Inflammatory macrophage (primary cell): ENCODE data around the gene ARHGAP32.
A peak's percentile ranks its signal among the peaks of the same experiment; 100 is the strongest.

ENCODE experiments used
- DNase-seq, 2 donors: peaks; one replicate each; pipeline ENCODE4 v3.0.0-alpha.2; 2020 to 2022
- total RNA-seq, 18 experiments: gene quantifications; one replicate each; lab custom pipeline; 2026; ENCODE audit warnings: mixed read lengths in 6 of 18, inconsistent platforms in 2 of 18; lab: John Stamatoyannopoulos, UW

ARHGAP32 gene
- total RNA-seq: 1.3 to 20.2 (median 4.3) reads per million in 18 experiments

- DNase-seq: no peak
Measured at GRCh38 chr11:129192150-129192549, at the start of gene ARHGAP32. Gene ARHGAP32 (minus strand): TSS chr11:129192325. CDS start chr11:129192198, 127 bp downstream.

DNA sequence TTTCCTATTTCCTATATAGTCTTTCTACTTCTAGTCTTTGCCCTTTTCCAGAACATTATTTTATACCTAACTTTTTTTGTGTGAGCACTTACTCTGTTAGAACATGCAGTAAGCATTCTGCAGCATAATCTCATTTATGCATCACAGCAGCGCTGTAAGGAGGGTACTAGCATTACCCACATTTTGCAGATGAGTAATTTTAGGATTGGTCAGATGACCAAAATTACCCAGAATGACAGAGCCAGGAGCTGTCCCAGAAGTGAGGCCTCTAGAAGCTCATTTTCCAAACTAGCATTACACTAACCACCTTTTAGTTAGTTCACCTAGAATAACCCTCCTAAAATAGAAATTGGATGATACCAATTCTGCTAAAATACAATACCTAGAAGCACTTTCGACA, 47.1 kb upstream of the ARHGAP32 start:
- no peak for DNase-seq

- no peak for DNase-seq
Measured at GRCh38 chr11:129237880-129238638, 45.9 kb upstream of the ARHGAP32 start.

DNA sequence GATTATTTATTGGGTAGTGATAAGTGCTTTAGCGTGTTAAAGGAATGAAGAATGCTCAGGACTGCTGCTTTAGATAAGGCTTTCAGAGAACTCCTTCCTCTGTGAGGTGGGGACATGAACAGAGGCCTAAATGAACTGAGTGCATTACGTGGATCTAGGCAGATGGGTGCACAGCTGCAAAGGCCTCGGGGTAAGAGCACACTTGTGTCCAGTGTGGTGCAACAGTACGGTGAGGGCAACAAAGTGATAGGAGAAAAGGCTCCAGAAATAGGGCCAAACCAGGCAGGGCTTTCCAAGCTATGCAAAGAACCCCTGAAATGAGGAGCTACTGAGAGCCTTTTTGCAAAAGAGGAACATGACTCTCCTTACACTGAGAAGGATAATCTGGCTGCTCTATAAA, 45.3 kb upstream of the ARHGAP32 start:
- DNase-seq: no peak

DNA sequence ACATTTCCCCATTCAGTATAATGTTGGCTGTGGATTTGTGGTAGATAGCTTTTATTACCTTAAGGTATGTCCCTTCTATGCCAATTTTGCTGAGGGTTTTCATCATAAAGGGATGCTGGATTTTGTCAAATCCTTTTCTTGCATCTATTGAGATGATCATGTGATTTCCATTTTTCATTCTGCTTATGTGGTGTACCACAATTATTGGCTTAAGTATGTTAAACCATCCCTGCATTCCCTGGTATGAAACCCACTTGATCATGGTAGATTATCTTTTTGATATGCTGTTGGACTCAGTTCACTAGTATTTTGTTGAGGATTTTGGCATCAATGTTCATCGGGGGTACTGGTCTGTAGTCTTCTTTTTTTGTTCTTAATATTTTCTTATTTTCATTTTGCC, 44.7 kb upstream of the ARHGAP32 start:
- DNase-seq: no peak

DNA sequence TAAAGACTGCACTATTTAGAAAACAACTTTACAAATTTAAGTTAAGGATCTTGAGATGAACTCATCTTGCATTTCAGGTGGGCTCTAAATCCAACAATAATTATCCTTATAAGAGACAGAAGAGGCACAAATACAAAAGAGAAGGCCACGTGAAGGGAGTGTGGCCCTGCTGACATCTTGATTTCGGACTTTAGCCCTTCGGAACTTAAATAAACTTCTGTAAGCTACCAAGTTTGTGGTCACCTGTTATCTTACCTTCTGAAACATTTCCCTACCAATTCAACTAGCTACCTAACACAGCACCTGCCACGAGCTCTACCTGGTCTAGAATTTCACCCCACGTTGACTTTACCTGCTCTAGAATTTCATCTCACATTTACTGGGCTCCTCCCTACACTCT, 42.9 kb upstream of the ARHGAP32 start:
- DNase-seq: no peak

- peak in 1 of 2 donors; percentile 18 for DNase-seq
Measured at GRCh38 chr11:129230006-129230405, 37.9 kb upstream of the ARHGAP32 start.

GRCh38 chr11:129226207-129226798, 34.2 kb upstream of the ARHGAP32 start:
- no peak for DNase-seq

DNA sequence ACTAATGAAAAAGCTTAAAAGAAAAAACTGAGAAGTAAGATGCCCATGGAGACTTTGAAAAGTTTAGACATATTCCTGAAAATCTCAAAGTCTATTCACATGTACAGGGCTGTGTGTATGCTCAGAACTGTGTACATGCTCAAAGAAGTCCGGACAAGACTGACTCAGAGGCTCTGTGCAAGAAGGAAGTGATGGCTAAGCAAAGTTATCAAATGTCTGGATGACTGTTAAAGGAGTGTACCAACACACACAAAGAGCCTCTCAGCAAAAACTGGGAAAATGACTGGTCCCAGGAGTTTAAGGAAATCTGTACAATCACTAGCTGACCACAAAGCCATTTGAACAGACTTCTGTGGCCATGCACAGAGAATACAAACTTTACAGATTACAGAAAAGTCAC, 33.1 kb upstream of the ARHGAP32 start:
- DNase-seq: no peak

DNA sequence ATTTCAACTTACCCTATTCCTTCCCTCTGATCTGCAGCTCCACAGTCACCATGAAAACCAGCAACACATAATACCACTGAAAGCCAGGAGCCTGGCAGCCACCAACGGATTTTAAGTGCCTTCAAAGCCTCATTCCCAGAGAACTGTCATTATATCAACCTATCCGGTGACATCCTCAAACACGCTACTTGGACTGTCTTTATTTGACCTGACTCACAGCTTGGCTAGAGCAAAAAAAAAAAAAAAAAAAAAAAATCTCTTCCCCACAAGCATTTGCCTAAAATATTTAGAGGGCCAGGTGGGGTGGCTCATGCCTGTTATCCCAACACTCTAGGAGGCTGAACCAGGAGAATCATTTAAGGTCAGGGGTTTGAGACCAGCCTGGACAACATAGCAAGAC, 32.4 kb upstream of the ARHGAP32 start:
- DNase-seq: no peak

- no peak for DNase-seq
Measured at GRCh38 chr11:129223701-129224149, 31.6 kb upstream of the ARHGAP32 start.

DNA sequence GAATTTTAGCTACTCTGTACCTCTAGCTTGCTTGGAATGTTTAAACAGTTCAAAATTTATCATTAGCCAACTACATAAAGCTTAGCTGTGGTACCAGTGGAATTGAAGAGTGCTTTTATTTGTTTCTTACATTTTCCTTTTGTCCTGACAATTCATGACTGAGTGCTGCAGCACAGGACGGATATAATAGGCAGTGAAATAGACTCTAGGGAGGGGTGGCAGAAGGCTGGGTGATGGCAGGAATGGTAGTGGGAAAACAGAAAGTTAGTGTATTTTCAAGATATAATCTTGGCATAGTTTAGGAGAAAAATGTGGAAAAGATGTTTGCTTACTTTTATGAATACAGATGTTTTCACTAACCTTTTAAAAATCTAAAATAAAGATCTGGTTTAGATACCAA, 31.1 kb upstream of the ARHGAP32 start:
- no peak for DNase-seq

DNA sequence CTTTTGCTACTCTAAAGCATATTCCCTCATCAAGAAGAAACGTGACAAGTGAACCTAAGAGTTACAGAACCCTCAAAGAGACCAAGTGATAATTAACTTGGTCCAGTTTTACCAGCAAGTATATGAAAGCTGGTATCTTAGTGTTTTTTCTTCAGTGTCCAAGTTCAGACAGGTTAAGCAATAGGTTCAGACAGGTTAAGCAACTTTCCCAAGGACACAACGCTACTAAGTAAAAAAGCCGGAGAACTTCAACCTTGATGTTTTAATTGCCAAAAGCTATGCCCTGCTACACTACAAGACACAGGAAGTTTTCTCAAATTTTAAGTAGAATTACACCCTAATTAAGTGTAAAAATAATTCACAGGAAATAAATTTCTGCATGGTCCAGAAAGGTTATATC, 30.0 kb upstream of the ARHGAP32 start:
- no peak for DNase-seq

- no peak for DNase-seq
Measured at GRCh38 chr11:129215506-129216245, 23.6 kb upstream of the ARHGAP32 start.

DNA sequence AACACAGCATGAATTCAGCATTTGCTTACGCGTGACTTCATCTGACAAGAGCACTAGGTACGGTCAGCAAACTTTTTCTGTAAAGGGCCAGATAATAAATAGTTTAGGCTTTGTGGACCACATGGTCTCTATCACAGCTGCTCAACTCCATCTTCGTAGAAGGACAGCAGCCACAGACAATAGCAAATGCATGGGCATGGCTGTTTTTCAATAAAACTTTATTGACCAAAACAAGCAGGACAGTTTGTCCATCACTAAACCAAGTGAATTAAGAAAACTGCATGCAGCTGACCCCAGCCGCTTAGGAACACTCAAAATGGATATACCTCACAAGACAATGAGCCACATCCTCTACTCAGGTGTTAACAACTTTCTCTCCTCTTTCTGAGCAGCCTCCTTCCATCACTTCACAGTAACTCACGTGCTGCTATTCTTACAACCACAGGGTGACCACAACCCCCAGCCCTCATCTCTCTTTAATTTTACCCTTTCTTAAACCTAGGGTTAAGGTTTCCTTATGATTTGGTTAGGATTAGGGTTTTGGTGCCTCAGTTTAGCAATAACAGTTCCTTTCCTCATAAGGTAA, 22.7 kb upstream of the ARHGAP32 start:
- DNase-seq: no peak

DNA sequence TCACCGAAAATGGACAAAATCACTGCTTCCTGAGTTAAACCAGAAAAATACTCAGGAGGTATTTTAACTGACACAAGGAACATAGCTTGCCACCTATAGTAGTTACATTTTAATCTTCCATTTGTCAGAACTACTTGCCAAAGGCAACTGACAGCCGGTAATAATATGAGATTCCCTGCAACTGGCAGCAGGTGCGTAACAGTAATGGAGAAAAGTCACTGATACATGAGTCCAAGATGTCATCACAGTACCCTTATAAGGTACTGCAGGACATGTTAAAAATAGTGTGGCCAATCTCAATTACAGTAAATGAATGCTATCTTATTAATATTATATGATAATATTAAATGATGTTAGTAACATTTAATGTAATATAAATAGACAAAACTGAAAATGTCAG, 21.1 kb upstream of the ARHGAP32 start:
- no peak for DNase-seq

GRCh38 chr11:129211397-129211796, 19.3 kb upstream of the ARHGAP32 start:
- DNase-seq: no peak

DNA sequence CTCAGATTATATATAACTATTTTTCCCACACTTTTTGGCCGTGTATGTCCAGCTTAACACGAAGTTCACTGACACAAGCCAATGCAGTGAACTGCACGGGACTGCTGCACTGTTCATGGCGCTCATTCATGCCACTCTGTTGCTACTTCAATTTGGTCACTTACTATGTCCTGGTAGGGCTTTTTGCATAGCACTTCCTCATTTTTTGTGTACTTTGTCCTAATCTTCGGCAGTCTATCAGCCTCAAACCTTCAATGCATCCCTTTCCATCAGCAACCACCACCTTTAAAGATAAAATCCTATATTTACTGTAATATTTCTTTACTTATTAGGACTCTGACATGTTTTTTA, 18.7 kb upstream of the ARHGAP32 start:
- no peak for DNase-seq

DNA sequence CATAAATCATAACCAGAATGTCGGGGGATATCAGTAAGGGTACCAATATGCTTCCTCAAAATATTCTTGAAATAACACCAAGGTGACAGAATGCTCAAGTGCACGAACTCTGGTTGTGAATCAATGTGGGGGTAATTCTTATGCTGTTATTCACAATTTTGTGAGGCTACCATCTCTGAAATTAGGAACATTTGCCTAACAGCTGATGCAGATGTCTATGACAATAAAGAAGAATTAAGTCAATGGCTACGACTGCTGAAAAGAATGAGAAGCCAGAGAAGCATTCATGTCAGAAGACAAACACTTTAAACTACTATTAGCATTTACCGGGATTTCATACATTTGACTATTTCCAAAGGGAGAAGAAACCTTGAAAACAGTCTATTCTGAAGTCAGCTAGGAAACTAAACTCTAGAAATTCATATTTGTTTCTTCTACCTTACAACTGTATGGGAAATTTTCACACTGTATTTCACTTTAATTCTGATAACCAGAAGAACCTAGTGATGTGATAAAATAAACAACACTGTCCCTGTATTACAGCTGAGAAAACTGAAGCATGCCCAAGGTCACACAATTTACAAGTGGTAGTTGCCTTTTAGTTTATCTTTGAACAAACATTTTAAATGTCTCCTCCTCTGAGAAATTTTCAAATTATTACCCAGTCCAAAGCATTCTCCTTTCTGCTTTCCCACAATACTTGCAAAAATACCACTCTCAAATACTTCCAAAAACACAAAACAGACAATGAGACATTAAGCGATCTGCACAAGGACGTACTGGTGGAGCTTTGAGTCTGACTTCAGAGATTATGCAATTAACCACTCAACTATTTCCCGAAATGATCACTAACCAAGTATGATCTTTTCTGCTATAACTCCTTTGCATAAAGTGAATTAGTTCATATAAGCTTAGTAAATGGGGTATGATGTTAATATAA, 18.0 kb upstream of the ARHGAP32 start:
- DNase-seq: no peak

GRCh38 chr11:129208863-129209262, 16.7 kb upstream of the ARHGAP32 start:
- DNase-seq: no peak

GRCh38 chr11:129204150-129204838, 12.2 kb upstream of the ARHGAP32 start:
- DNase-seq: no peak

- no peak for DNase-seq
Measured at GRCh38 chr11:129202646-129203045, 10.5 kb upstream of the ARHGAP32 start.
